ENCODE results near the gene OSMR. TPM values are rescaled to one million over a fixed set of nuclear protein-coding genes. Genes with fewer than 3 reads are reported as not detected.

The OSMR gene
- total and polyA plus RNA-seq, 2 donors (not counting 1 experiment from before 2014, with no cell fraction given): not detected

DNA sequence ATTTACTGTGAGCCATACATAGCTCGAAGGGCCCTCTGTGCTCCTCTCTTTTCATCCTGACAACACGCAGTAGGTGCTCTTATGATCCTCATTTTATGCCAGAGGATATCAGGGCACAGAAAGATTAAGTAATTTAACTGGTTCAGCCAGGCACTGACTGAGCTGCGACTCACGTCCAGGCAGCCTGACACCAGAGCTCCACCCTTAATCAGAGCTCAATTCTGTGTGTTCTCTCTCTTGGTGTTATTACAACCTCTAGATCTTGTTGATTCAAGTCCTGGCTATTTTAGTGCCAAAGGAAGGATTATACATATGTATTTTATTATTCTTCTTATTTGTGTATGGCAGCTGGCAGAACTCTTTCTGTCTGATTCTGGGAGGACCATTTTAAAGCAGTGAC, 59.7 kb downstream of the OSMR start:
- Histone ChIP-seq H3K9ac (ENCODE audit: low read length) (no peak overlapping the region), H3K9me3 (ENCODE audit: control extremely low read depth in 1 of 3, control insufficient read depth in 2 of 3, insufficient read depth in 1 of 3, low read length in 2 of 3) (peaks cover 0 to 21% (median 5%) of the 10 kb centered on the region in 3 donors), H3K27ac (ENCODE audit: low read length in 2 of 2) (no peak overlapping the region), H3K79me2 (ENCODE audit: control insufficient read depth, insufficient read depth, low read length) (no peaks in the 10 kb centered on the region), H3K4me1 (ENCODE audit: control insufficient read depth in 2 of 2, insufficient read depth in 2 of 2, low read length in 2 of 2) (no peaks in the 10 kb centered on the region), H3K4me3 (ENCODE audit: control extremely low read depth in 1 of 5, extremely low read depth in 1 of 5, insufficient read depth in 1 of 5, low read depth in 2 of 5, low read length in 4 of 5) (no peak overlapping the region), H3K36me3 (replicated peaks in 1 of 2; ENCODE audit: control extremely low read depth in 1 of 2, control insufficient read depth in 1 of 2, extremely low read depth in 1 of 2, insufficient read depth in 2 of 2, low read length in 1 of 2) (no peaks in the 10 kb centered on the region), H3K27me3 (replicated peaks in 1 of 4; ENCODE audit: control extremely low read depth in 1 of 4, control insufficient read depth in 3 of 4, insufficient read depth in 4 of 4, low read length in 3 of 4) (peaks cover 0 to 13% (median 2%) of the 10 kb centered on the region in 4 experiments), H2AFZ (ENCODE audit: insufficient read depth, low read depth, low read length, poor library complexity, severe bottlenecking) (no peak overlapping the region), H4K20me1 (ENCODE audit: control insufficient read depth, insufficient read depth, low read length, poor library complexity, severe bottlenecking) (no peaks in the 10 kb centered on the region), H3K4me2 (replicated peaks; ENCODE audit: low read depth, low read length, poor library complexity, severe bottlenecking) (no peak overlapping the region)
- Mint-ChIP-seq H3K4me1 (no peaks in the 10 kb centered on the region), H3K27ac (no peak overlapping the region), H3K9me3 (ENCODE audit: insufficient read depth) (peaks cover 16% of the 10 kb centered on the region), H3K4me3 (no peak overlapping the region), H3K27me3 (peaks cover 15% of the 10 kb centered on the region)
- WGBS (ENCODE audit: insufficient coverage): 90% methylated on average over 4 of the region's 4 CpGs
- POLR2A ChIA-PET: no interaction called here
- no peak for ATAC-seq (ENCODE audit: low read depth)
- CTCF ChIA-PET: no interaction called here
- no peak for DNase-seq
- TF ChIP-seq EZH2 (IDR thresholded peaks at IDR 0.05; ENCODE audit: borderline replicate concordance, insufficient read depth, low read depth, low read length, poor library complexity, severe bottlenecking) (no peak), CTCF (IDR thresholded peaks at IDR 0.05) (no peak)
- intact Hi-C loops (cut with micrococcal nuclease): no loop called here

DNA sequence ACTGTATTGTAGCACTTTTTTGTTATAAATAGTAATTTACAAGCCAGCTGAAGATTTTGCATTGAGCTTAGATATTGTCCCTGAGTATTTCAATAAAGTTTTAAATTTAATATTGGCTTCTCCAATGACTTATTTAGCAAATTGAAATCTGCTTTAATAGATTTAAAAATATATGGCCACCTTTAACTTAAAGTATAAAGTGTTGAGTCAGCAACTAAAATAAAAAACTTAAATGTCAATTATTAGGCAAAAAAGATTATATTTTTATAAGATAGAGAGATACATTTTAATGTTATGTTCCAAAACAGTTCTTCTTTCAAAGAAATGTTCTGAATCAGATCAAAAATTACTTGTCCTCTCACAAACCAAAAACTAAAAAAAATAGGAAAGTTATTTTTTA, 60.7 kb downstream of the OSMR start:
- no peak for ATAC-seq (ENCODE audit: low read depth)
- no peak overlapping the region for H3K4me3 Mint-ChIP-seq
- intact Hi-C loops (cut with micrococcal nuclease): no loop called here
- Histone ChIP-seq H3K4me1 (ENCODE audit: control insufficient read depth in 2 of 2, insufficient read depth in 2 of 2, low read length in 2 of 2) (no peaks in the 10 kb centered on the region), H3K4me2 (replicated peaks; ENCODE audit: low read depth, low read length, poor library complexity, severe bottlenecking) (no peak overlapping the region), H3K27ac (ENCODE audit: low read length in 2 of 2) (no peak overlapping the region), H3K36me3 (replicated peaks in 1 of 2; ENCODE audit: control extremely low read depth in 1 of 2, control insufficient read depth in 1 of 2, extremely low read depth in 1 of 2, insufficient read depth in 2 of 2, low read length in 1 of 2) (no peaks in the 10 kb centered on the region), H3K27me3 (replicated peaks in 1 of 4; ENCODE audit: control extremely low read depth in 1 of 4, control insufficient read depth in 3 of 4, insufficient read depth in 4 of 4, low read length in 3 of 4) (peaks cover 0 to 13% (median 0%) of the 10 kb centered on the region in 4 experiments), H2AFZ (ENCODE audit: insufficient read depth, low read depth, low read length, poor library complexity, severe bottlenecking) (no peak overlapping the region), H3K79me2 (ENCODE audit: control insufficient read depth, insufficient read depth, low read length) (no peaks in the 10 kb centered on the region), H3K9ac (ENCODE audit: low read length) (no peak overlapping the region), H3K4me3 (ENCODE audit: control extremely low read depth in 1 of 5, extremely low read depth in 1 of 5, insufficient read depth in 1 of 5, low read depth in 2 of 5, low read length in 4 of 5) (no peak overlapping the region), H3K9me3 (ENCODE audit: control extremely low read depth in 1 of 3, control insufficient read depth in 2 of 3, insufficient read depth in 1 of 3, low read length in 2 of 3) (peaks cover 0 to 21% (median 5%) of the 10 kb centered on the region in 3 donors), H4K20me1 (ENCODE audit: control insufficient read depth, insufficient read depth, low read length, poor library complexity, severe bottlenecking) (no peaks in the 10 kb centered on the region)
- peaks cover 15% of the 10 kb centered on the region for H3K27me3 Mint-ChIP-seq
- POLR2A ChIA-PET: no interaction called here
- peaks cover 16% of the 10 kb centered on the region for H3K9me3 Mint-ChIP-seq (ENCODE audit: insufficient read depth)
- no peak overlapping the region for H3K27ac Mint-ChIP-seq
- H3K4me1 Mint-ChIP-seq: no peaks in the 10 kb centered on the region
- TF ChIP-seq EZH2 (IDR thresholded peaks at IDR 0.05; ENCODE audit: borderline replicate concordance, insufficient read depth, low read depth, low read length, poor library complexity, severe bottlenecking) (no peak), CTCF (IDR thresholded peaks at IDR 0.05) (no peak)
- no peak for DNase-seq
- CTCF ChIA-PET: no interaction called here
